Right lobe of liver (tissue), 4 donors: ENCODE data around the gene PEAK1.

Source experiments
- POLR2A ChIP-seq: fragments of 450-650 bp; IDR thresholded peaks from one replicate; pipeline ENCODE4 v1.6.1; 2017; ENCODE audit warnings: antibody characterized with exemption, mild to moderate bottlenecking
- TF ChIP-seq, protein P1 (sequence below), 4 donors: fragments of 200-600 bp in 3 of 4; fragments of 450-650 bp in 1 of 4; IDR thresholded peaks; one replicate each; pipeline versions ENCODE4 v1.5.1 to v1.8.0; 2016 to 2022; ENCODE audit warnings: antibody characterized with exemption in 4 of 4, mild to moderate bottlenecking in 2 of 4
- donor health status: DM: no; HTN: no; CAD: no.
- donor health status: DM: no; HTN: no; CAD: no.
- donor health status: DM: no; HTN: yes; CAD: no.

DNA sequence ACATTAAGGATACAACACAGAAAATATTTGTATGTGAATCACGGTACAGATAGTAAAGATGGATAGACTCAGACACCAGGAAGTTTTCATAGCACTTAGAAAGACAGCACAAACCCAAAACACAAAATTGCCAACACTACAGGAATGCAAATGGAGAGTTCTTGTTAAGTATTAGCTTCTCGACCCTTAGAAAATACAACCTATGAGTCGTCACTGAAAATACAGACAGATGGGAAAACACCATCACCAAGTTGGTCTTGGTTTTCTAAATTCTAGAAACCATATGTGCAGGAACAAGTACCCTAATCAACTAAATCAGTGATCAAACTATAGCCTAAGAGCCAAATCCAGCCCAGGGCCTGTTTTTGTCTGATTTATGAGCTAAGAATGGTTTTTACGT is 50.7 kb downstream of the PEAK1 start:
- no peak for TF ChIP-seq POLR2A
- TF ChIP-seq, protein P1, sequence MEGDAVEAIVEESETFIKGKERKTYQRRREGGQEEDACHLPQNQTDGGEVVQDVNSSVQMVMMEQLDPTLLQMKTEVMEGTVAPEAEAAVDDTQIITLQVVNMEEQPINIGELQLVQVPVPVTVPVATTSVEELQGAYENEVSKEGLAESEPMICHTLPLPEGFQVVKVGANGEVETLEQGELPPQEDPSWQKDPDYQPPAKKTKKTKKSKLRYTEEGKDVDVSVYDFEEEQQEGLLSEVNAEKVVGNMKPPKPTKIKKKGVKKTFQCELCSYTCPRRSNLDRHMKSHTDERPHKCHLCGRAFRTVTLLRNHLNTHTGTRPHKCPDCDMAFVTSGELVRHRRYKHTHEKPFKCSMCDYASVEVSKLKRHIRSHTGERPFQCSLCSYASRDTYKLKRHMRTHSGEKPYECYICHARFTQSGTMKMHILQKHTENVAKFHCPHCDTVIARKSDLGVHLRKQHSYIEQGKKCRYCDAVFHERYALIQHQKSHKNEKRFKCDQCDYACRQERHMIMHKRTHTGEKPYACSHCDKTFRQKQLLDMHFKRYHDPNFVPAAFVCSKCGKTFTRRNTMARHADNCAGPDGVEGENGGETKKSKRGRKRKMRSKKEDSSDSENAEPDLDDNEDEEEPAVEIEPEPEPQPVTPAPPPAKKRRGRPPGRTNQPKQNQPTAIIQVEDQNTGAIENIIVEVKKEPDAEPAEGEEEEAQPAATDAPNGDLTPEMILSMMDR (IDR thresholded peaks at IDR 0.05) = no peak
